T-helper 2 cell treated with Interferon-gamma antibody and Interleukin-4, amounts not matched to agents 100 ng/mL and 5 ng/mL, for 36 hours (primary cell): ENCODE measurements around the gene LIMS1. TPM values are rescaled to one million over a fixed set of nuclear protein-coding genes. Genes with fewer than 3 reads are reported as not detected.
"Not testable (repeated sequence)": the region's sequence is repeated elsewhere in the genome, so short reads cannot be mapped to it uniquely, and the experiment has no call there.

Source experiments
- intact Hi-C: fragments of 100-400 bp; cut with micrococcal nuclease; formaldehyde crosslinking; loops from one replicate; pipeline ENCODE4 v1.15.1; 2023
- total RNA-seq: library from RNA; stranded (reverse); gene quantifications from 2 replicates; pipeline ENCODE4 v1.2.3, GENCODE V29; 2022

Gene LIMS1
- total RNA-seq, 1 donor from 2014 or later: 65.4 TPM

- intact Hi-C loops: no loop called here
Observed at GRCh38 chr2:108548208-108549003, 14.1 kb downstream of the LIMS1 start.

- intact Hi-C loops: no loop called here
Observed at GRCh38 chr2:108552566-108552965, 18.3 kb downstream of the LIMS1 start.

- intact Hi-C loops: no loop called here
Observed at GRCh38 chr2:108553209-108553919, 19.1 kb downstream of the LIMS1 start.

- intact Hi-C loops: no loop called here
Observed at GRCh38 chr2:108554528-108554927, 20.3 kb downstream of the LIMS1 start.

- intact Hi-C loops: no loop called here
Observed at GRCh38 chr2:108555572-108555971, 21.3 kb downstream of the LIMS1 start.

GRCh38 chr2:108556581-108556980, 22.3 kb downstream of the LIMS1 start:
- intact Hi-C loops: not testable (repeated sequence)

GRCh38 chr2:108560241-108560811, 26.1 kb downstream of the LIMS1 start:
- intact Hi-C loops: no loop called here

- intact Hi-C loops: no loop called here
Observed at GRCh38 chr2:108560895-108561530, 26.7 kb downstream of the LIMS1 start.

GRCh38 chr2:108562274-108562673, 28.0 kb downstream of the LIMS1 start:
- intact Hi-C loops: no loop called here

- intact Hi-C loops: no loop called here
Observed at GRCh38 chr2:108564510-108564909, 30.2 kb downstream of the LIMS1 start.

- intact Hi-C loops: no loop called here
Observed at GRCh38 chr2:108565778-108566375, 31.6 kb downstream of the LIMS1 start.

- intact Hi-C loops: no loop called here
Observed at GRCh38 chr2:108570416-108570815, 36.1 kb downstream of the LIMS1 start.

- intact Hi-C loops: no loop called here
Observed at GRCh38 chr2:108571286-108571685, 37.0 kb downstream of the LIMS1 start.

GRCh38 chr2:108573061-108573460, 38.8 kb downstream of the LIMS1 start:
- intact Hi-C loops: no loop called here

- intact Hi-C loops: no loop called here
Observed at GRCh38 chr2:108574332-108574731, 40.1 kb downstream of the LIMS1 start.

GRCh38 chr2:108575132-108575966, 41.1 kb downstream of the LIMS1 start:
- intact Hi-C loops: no loop called here

GRCh38 chr2:108577099-108577498, 42.8 kb downstream of the LIMS1 start:
- intact Hi-C loops: no loop called here

- intact Hi-C loops: loop anchor here (5.0 to 10.0 kb wide), 2 partner anchors 47 to 645 kb away; partner anchors contain the start of gene LIMS1
Observed at GRCh38 chr2:108579623-108580022, 45.4 kb downstream of the LIMS1 start.

GRCh38 chr2:108580050-108580449, 45.8 kb downstream of the LIMS1 start:
- intact Hi-C loops: loop anchor here (5.0 to 10.0 kb wide), 2 partner anchors 48 to 645 kb away; partner anchors contain the start of gene LIMS1

- intact Hi-C loops: loop anchor here (1.0 to 10.0 kb wide), 4 partner anchors 52 to 649 kb away; partner anchors contain the start of genes GCC2 and LIMS1
Observed at GRCh38 chr2:108583903-108584520, 49.7 kb downstream of the LIMS1 start.
